ENCODE data around the gene CHRNA4. TPM values are rescaled to one million over a fixed set of nuclear protein-coding genes. Genes with fewer than 3 reads are reported as not detected.

Gene CHRNA4
- total and polyA plus RNA-seq, 9 donors = 0.06 to 2.9 (median 0.43) TPM; not detected in 2

GRCh38 chr20:63348828-63349515 lies 12.2 kb downstream of the CHRNA4 start:
- 88 to 90% (median 90%) methylated on average over 26 to 29 of the region's 29 CpGs for WGBS, 3 donors
- no peak for DNase-seq
- Histone ChIP-seq H3K27me3 (no peaks in the 10 kb centered on the region), H3K4me1 (ENCODE audit: insufficient read depth) (no peaks in the 10 kb centered on the region), H3K9me3 (no peaks in the 10 kb centered on the region), H3K36me3 (no peaks in the 10 kb centered on the region), H3K4me3 (no peak overlapping the region), H3K27ac (no peak overlapping the region)
- TF ChIP-seq EP300 (IDR thresholded peaks at IDR 0.05) (no peak), POLR2A (IDR thresholded peaks at IDR 0.05) (no peak), CTCF (IDR thresholded peaks at IDR 0.05) (no peak)
- intact Hi-C loops (cut with DNase I) = no loop called here

GRCh38 chr20:63347950-63348827 lies 13.0 kb downstream of the CHRNA4 start:
- no peak overlapping the region for H3K4me3 ChIP-seq
- DNase-seq = no peak
- H3K4me1 ChIP-seq (ENCODE audit: insufficient read depth) = no peaks in the 10 kb centered on the region
- no peaks in the 10 kb centered on the region for H3K36me3 ChIP-seq
- H3K27ac ChIP-seq = no peak overlapping the region
- no peak for TF ChIP-seq CTCF (IDR thresholded peaks at IDR 0.05)
- TF ChIP-seq POLR2A (IDR thresholded peaks at IDR 0.05) = no peak
- no peak for TF ChIP-seq EP300 (IDR thresholded peaks at IDR 0.05)
- intact Hi-C loops (cut with DNase I) = no loop called here
- H3K9me3 ChIP-seq = no peaks in the 10 kb centered on the region
- H3K27me3 ChIP-seq = no peaks in the 10 kb centered on the region
- 86 to 91% (median 87%) methylated on average over 40 to 46 of the region's 46 CpGs for WGBS, 3 donors

- TF ChIP-seq POLR2A (IDR thresholded peaks at IDR 0.05) = no peak
- no peak for TF ChIP-seq CTCF (IDR thresholded peaks at IDR 0.05)
- no peak for TF ChIP-seq EP300 (IDR thresholded peaks at IDR 0.05)
- H3K4me1 ChIP-seq (ENCODE audit: insufficient read depth) = no peaks in the 10 kb centered on the region
- intact Hi-C loops (cut with DNase I) = no loop called here
- no peaks in the 10 kb centered on the region for H3K27me3 ChIP-seq
- H3K9me3 ChIP-seq = no peaks in the 10 kb centered on the region
- no peak overlapping the region for H3K27ac ChIP-seq
- H3K4me3 ChIP-seq = no peak overlapping the region
- no peaks in the 10 kb centered on the region for H3K36me3 ChIP-seq
- no peak for DNase-seq
- WGBS, 3 donors = 72 to 80% (median 75%) methylated on average over 25 to 33 of the region's 33 CpGs
Measured at GRCh38 chr20:63347081-63347741, 13.9 kb downstream of the CHRNA4 start.
